Activated naive CD8-positive, alpha-beta T cell treated with anti-CD3 and anti-CD28 coated beads, Interleukin-2, amount 50 U/mL, for 16 hours (primary cell): ENCODE measurements around the gene ZSWIM2.
"Not testable (repeated sequence)": the region's sequence is repeated elsewhere in the genome, so short reads cannot be mapped to it uniquely, and the experiment has no call there.

ENCODE experiments used
- DNase-seq: peaks from one replicate; pipeline ENCODE4 v3.0.0-alpha.2; 2020; ENCODE audit warnings: low read depth, low spot score

Gene ZSWIM2

DNA sequence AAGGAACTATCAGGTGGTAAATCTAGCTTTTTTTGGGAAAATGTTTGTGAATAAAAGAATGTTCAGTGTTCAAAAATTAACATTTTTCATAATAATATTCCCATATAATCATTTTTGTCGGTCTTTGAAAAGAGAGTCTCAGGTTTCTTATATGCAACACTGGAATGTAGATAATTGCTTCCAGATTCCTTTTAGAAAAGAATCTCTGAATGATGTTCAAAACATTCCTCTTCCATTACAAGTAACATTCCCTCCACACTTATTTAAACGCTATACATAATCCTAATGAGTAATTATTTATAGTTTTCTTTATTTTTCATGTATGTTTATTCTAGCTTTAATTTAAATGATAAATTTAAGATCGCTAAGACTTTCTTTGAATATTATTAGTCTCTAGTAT is 7.0 kb downstream of the ZSWIM2 start:
- DNase-seq: no peak

- no peak for DNase-seq
These were observed 13.3 kb downstream of the ZSWIM2 start for GRCh38 chr2:186835628-186836027.

DNA sequence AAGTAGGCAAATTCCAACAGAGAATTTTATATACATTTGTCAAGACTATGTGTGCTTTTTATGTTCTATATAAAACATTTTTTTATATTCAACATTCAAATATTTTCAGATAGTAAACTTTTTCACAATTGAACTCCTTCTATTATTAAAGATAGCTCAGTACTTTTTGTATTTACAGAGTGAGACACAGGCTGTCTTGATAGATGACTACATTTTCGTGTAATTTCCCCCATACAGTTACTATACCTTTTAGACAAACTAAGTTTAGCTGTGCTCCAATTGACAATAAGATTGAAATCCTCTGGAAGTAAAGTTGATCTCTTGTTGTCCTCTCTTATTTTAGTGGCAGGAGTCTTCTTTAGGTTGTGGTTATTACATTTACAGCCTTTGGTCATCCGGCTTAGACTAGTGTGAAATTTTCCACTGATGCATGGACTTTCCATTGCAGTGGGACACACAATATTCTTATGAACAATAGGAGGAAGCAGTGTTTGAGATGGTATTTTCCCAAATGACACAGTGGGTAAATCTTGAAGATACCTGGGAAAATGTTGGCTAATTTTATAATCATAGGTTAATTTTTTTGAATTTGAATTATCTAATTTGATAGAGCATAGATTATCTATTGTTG is 21.0 kb downstream of the ZSWIM2 start:
- no peak for DNase-seq

DNA sequence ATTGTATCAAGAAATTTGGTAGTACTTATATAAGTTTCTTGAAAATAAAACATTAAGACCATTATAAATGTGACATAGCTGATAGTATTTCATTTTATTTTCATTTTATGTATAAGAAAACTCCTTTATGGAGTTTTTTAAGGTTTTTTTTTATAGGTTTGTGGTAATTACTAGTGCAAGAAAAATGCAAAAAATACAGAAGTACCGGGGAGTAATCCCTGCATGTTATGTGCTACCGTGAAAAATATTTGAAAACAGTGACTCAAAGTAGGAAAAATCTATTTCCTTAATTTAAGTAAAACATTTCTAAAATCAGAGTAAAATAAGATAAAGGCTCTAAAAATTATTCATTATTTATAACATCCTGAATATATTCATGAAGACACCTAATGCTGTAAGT is 21.6 kb downstream of the ZSWIM2 start:
- DNase-seq: no peak

DNA sequence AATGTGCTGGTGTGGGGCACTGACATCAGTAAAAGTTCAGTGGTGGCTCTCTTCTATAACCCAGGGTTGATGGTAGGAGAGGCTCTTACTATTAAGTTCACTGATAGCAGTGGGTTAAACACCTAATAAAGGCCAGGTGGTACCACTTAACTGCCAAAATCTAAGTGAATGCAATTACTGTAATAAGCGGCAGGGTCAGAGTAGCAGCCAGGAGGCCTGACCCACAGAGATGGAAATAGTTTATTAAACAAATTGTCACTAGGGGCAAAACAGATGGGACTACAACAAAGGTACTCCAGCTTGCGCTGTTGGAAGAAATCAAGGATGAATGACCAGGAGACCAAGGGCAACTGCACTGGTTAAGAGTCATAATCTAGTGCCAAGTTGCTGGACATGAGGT is 26.6 kb downstream of the ZSWIM2 start:
- DNase-seq: no peak

DNA sequence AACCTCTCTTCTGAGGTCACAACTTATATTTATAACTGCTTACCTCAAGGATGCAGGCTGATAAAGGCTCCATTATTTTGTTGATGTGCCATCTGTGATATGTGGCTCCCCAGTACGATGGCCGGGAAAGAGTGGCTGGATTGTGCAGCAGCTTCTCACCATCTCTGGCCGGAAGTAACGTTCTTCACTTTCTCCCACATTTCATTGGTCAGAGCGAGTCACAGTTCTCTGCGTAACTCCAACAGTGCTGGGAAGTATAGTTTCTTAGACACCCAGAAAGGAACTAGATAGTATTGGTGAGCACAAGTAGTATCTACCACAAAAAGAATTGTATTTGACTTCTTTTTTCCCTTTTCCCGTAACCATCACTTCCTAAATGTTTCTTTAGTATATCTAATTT is 28.7 kb downstream of the ZSWIM2 start:
- DNase-seq: no peak

DNA sequence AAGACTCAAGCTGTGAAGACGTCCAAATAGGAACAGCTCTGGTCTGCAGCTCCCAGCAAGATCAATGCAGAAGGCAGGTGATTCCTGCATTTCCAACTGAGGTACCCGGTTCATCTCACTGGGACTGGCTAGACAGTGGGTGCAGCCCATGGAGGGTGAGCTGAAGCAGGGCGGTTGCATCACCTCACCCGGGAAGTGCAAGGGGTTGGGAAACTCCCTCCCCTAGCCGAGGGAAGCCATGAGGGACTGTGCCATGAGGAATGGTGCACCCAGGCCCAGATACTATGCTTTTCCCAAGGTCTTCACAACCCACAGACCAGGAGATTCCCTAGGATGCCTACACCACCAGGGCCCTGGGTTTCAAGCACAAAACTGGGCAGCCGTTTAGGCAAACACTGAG is 37.2 kb downstream of the ZSWIM2 start:
- not testable (repeated sequence) for DNase-seq

- no peak for DNase-seq
These were observed 42.4 kb downstream of the ZSWIM2 start for GRCh38 chr2:186806591-186806990.

- DNase-seq: not testable (repeated sequence)
These were observed 50.4 kb downstream of the ZSWIM2 start for GRCh38 chr2:186798604-186799003.

DNA sequence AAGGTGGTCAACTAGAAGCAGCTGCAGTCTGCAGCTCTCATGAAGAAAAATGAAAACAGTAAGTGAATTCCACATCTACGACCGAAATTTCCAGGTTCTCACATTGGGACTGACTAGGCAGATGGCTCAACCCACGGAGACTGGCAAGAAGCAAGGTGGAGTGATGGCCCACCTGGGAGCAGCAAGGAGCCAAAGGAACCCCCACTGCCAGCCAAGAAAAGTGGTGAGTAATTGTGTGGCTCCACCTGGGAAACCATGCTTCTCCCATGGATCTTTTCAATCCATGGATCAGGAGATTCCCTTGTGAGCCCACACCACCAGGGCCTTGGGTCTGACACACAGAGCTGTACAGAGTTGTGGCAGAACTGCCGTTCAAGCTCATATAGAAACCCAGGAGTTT is 64.0 kb downstream of the ZSWIM2 start:
- DNase-seq: no peak

GRCh38 chr2:186783254-186783653 is 65.7 kb downstream of the ZSWIM2 start:
- DNase-seq: no peak

DNA sequence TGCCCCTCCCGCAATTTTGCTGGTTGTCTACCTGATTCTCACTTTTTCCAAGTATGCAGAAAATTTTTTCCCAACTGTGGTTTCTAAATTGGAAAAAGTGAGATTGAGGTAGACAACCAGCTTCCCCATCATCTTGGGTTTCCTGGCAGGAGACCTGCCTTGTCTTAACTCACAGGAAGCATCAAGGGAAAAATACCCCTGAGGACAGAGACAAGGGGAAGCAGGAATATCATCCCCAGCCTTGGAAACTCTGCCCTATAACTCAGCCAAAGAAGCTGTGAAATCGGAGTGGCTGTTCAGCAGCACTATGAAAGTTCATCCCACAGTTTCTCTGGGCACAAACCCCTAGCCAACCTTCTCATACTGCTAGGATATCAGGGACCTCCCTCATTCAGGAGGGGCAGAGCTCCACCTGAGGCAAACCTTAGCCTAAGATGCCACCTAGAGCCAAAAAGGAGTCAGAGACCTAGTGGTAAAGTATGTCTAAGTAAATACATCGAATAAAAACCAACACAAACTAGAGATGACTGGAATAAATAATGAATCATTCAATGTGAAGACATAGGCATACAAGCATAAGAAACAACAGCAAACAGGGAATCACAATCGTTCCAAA is 68.2 kb downstream of the ZSWIM2 start:
- no peak for DNase-seq
